ENCODE data around the gene B3GNT9.

Gene B3GNT9

GRCh38 chr16:67109407-67110135 is 41.2 kb downstream of the B3GNT9 start, which contains the start of gene PHAF1:
Gene PHAF1, plus strand, starts transcription at chr16:67109941. Its CDS starts 235 bp downstream, at chr16:67110176.
- DNase-seq: peak; percentile 58

GRCh38 chr16:67108931-67109406 is 41.8 kb downstream of the B3GNT9 start:
- DNase-seq: no peak

- DNase-seq: no peak
Observed at GRCh38 chr16:67108489-67108888, 42.3 kb downstream of the B3GNT9 start.

GRCh38 chr16:67105881-67106280 is 44.9 kb downstream of the B3GNT9 start:
- no peak for DNase-seq

GRCh38 chr16:67105246-67105645 is 45.6 kb downstream of the B3GNT9 start:
- no peak for DNase-seq

- no peak for DNase-seq
Observed at GRCh38 chr16:67104845-67105244, 46.0 kb downstream of the B3GNT9 start.

- no peak for DNase-seq
Observed at GRCh38 chr16:67104061-67104460, 46.7 kb downstream of the B3GNT9 start.

GRCh38 chr16:67101311-67102082 is 49.3 kb downstream of the B3GNT9 start:
- no peak for DNase-seq

GRCh38 chr16:67100569-67101310 is 50.1 kb downstream of the B3GNT9 start:
- no peak for DNase-seq

GRCh38 chr16:67098599-67098998 is 52.2 kb downstream of the B3GNT9 start:
- DNase-seq: no peak
